Pons (tissue), 1 donor: Measurements from ENCODE around the gene MYT1.

Experiments
- DNase-seq: peaks from one replicate; pipeline ENCODE4 v3.0.0-alpha.2; 2016; ENCODE audit warnings: low spot score

MYT1 gene

GRCh38 chr20:64153861-64154589, 10.2 kb upstream of the MYT1 start:
- DNase-seq, result no peak

- DNase-seq, result no peak
These were observed 9.5 kb upstream of the MYT1 start for GRCh38 chr20:64154590-64155257.

GRCh38 chr20:64155258-64156135, 8.8 kb upstream of the MYT1 start:
- no peak for DNase-seq

GRCh38 chr20:64156136-64156885, 7.9 kb upstream of the MYT1 start:
- DNase-seq, result no peak

- DNase-seq, result no peak
These were observed 7.1 kb upstream of the MYT1 start for GRCh38 chr20:64156886-64157875.

GRCh38 chr20:64157878-64158277, 6.4 kb upstream of the MYT1 start:
- no peak for DNase-seq

GRCh38 chr20:64158346-64159285, 5.6 kb upstream of the MYT1 start:
- no peak for DNase-seq

GRCh38 chr20:64159286-64159680, 5.0 kb upstream of the MYT1 start:
- no peak for DNase-seq

- no peak for DNase-seq
These were observed 4.5 kb upstream of the MYT1 start for GRCh38 chr20:64159711-64160110.

GRCh38 chr20:64160118-64160517, 4.1 kb upstream of the MYT1 start:
- no peak for DNase-seq

- DNase-seq, result no peak
These were observed 3.5 kb upstream of the MYT1 start for GRCh38 chr20:64160526-64161355.

GRCh38 chr20:64161356-64162238, 2.7 kb upstream of the MYT1 start:
- no peak for DNase-seq

- DNase-seq, result no peak
These were observed 1.9 kb upstream of the MYT1 start for GRCh38 chr20:64162239-64162910.

- no peak for DNase-seq
These were observed 503 bp upstream of the MYT1 start for GRCh38 chr20:64163776-64164122.

- no peak for DNase-seq
These were observed 1.8 kb downstream of the MYT1 start for GRCh38 chr20:64165866-64166600.
